Stimulated activated memory B cell treated with anti-CD40 and anti-IgM and Interleukin-4, amounts not matched to agents 10 μg/mL and 1 μg/mL and 100 μg/mL, for 72 hours (primary cell): ENCODE data around the gene HSPB2.
"Not testable (repeated sequence)": the region's sequence is repeated elsewhere in the genome, so short reads cannot be mapped to it uniquely, and the experiment has no call there.

Experiments used
- ATAC-seq: fragments of 150-1000 bp; cut with Tn5 transposase; 2 replicates; pipeline ENCODE4 v1.10.0; 2021
- H3K27ac Mint-ChIP-seq: one replicate; pipeline ENCODE4 v1.8.0; 2022; ENCODE audit warnings: mild to moderate bottlenecking, mixed read lengths
- H3K27me3 Mint-ChIP-seq: one replicate; pipeline ENCODE4 v1.8.0; 2022; ENCODE audit warnings: mixed read lengths
- H3K36me3 Mint-ChIP-seq: one replicate; pipeline ENCODE4 v1.8.0; 2022; ENCODE audit warnings: mixed read lengths
- H3K4me1 Mint-ChIP-seq: one replicate; pipeline ENCODE4 v1.8.0; 2022; ENCODE audit warnings: mixed read lengths
- H3K4me3 Mint-ChIP-seq: one replicate; pipeline ENCODE4 v1.8.0; 2022; ENCODE audit warnings: mild to moderate bottlenecking, moderate library complexity, mixed read lengths
- H3K9me3 Mint-ChIP-seq: one replicate; pipeline ENCODE4 v1.8.0; 2022; ENCODE audit warnings: mixed read lengths

Gene HSPB2, protein sequence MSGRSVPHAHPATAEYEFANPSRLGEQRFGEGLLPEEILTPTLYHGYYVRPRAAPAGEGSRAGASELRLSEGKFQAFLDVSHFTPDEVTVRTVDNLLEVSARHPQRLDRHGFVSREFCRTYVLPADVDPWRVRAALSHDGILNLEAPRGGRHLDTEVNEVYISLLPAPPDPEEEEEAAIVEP

DNA sequence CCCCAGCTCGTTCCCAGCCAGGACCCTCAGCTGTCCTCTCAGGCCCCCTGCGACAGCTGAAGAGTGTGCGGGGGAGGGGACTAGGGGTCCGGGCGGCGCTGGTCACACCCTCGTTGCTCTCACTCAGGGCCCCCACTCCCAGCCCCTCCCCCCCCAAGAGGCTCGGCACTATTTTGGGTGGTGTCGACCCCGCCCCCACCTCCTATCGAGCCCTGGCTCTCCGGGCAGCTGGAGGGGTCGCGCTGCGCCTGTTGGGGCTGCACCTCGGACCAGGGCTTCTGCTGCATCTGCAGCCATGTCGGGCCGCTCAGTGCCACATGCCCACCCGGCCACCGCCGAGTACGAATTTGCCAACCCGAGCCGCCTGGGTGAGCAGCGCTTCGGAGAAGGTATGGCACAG is at the start of gene HSPB2:
Gene HSPB2 (plus strand): TSS at position 200 of the 400 bp plus-strand sequence. CDS start 96 bp downstream, at position 296.
- Mint-ChIP-seq H3K4me3 (no peak within 1 kb of the TSS), H3K27me3 (peaks cover 64% of the 10 kb centered on the region), H3K4me1 (no peaks in the 10 kb centered on the region), H3K36me3 (no peaks in the 10 kb centered on the region), H3K9me3 (no peaks in the 10 kb centered on the region), H3K27ac (no peak within 1 kb of the TSS)
- peak; percentile 44 for ATAC-seq

DNA sequence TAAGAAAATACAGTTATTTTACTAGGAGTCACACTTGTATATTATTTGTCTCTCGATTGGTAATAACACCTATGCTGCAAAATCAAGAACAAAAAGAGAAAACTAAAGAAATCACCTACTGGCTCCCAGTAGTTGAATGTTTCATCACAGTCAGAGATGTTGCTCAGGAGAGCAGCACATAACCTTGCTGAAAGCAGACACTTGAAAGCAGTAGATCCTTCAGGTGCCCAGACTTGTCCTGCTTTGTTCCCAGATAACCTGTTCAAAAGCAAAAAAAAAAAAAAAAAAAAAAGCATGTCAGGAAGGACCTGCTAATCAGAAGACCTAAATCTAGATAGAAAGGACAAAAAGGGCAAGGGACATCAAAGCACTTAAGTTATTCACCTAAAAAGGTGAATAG is 42.4 kb upstream of the HSPB2 start:
- Mint-ChIP-seq H3K9me3 (no peaks in the 10 kb centered on the region), H3K27me3 (no peaks in the 10 kb centered on the region), H3K4me1 (peaks cover 25% of the 10 kb centered on the region), H3K36me3 (peaks cover 37% of the 10 kb centered on the region), H3K27ac (peak overlapping the region; percentile 92), H3K4me3 (no peak overlapping the region)
- ATAC-seq = no peak

DNA sequence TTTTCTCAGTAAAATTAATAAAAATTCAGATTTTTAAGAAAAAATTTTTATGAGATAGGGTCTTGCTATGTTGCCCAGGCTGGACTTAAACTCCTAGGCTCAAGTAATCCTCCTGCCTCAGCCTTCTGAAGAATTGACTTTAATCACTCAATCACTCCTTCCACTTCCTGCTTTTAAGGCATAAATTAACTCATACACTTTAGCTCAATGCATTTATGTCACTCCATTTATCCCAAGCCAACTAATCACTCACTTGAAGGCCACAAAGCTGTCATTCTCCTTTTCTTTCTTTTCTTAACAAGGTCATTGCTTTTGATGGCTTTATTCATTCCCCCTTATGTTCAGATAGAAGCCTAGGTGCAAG is 42.0 kb upstream of the HSPB2 start:
- ATAC-seq = no peak
- peak overlapping the region; percentile 92 for H3K27ac Mint-ChIP-seq
- peaks cover 25% of the 10 kb centered on the region for H3K4me1 Mint-ChIP-seq
- no peaks in the 10 kb centered on the region for H3K9me3 Mint-ChIP-seq
- H3K4me3 Mint-ChIP-seq = peak overlapping the region; percentile 92
- H3K36me3 Mint-ChIP-seq = peaks cover 37% of the 10 kb centered on the region
- H3K27me3 Mint-ChIP-seq = no peaks in the 10 kb centered on the region

DNA sequence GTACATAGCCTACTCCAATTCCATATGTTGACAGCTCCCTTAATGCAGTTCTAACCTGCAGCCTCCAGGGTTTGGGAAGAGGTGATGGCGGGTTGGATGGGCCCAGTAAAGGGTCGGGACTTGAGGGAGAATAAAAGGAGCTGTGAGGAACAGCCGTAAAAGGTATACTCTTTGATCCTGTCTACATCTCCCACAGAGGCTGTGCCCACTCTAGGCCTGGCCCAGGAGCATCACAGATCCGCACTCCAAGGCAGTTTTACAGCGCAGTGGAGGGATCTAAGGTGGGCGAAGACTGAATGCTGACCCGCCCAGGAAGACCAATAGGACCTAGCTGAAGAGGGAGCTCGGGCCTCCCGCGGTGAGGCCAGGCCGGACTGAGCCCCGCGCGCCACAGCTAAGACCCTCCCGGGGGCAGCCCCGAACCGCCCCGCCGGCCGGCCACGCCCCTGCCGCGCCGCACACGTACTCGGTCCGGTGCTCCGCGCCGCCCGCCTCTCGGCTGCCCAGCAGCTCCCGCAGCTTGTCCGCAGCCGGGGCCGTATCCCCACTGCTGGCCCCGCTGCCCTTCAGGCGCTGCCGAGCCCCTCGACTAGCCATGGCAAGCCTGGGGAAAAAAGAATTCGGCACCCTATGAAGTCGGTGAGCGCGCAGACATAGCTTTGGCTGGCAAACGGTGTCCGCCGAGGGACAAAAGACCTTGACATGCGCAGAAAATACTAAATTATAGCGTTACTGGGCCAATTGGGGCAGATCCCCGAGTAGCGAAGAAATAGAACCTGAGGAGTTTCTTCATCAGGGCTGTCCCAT is 41.4 kb upstream of the HSPB2 start, which contains the start of gene ALG9:
Gene ALG9 (minus strand): TSS at position 696 of the 807 bp plus-strand sequence. CDS start 99 bp downstream, at position 597.
- ATAC-seq = peak; percentile 95
- H3K27ac Mint-ChIP-seq = peak within 1 kb of the TSS; percentile 92
- peaks cover 25% of the 10 kb centered on the region for H3K4me1 Mint-ChIP-seq
- peak within 1 kb of the TSS; percentile 92 for H3K4me3 Mint-ChIP-seq
- H3K9me3 Mint-ChIP-seq = no peaks in the 10 kb centered on the region
- peaks cover 36% of the 10 kb centered on the region for H3K36me3 Mint-ChIP-seq
- no peaks in the 10 kb centered on the region for H3K27me3 Mint-ChIP-seq

DNA sequence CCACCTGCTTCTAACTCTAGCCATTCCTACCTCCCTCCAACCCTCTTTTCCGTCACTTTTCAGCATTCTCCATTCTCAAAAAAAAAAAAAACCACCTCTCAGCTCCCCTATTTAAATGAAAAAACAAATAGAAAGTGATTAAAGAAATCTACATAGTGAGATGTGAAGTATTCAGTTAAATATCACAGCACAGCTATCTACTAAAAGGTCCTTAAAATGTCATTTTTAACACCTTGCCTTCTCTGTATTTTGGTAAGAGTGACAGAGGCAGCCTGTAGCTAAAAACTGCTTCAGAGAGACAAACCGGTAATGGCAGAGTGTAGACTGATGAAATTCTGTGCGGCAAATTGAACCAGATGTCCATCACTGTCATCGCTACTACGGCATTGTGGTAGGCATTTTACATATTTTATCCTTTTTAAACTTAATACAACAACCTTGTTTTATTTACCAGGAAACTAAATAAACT is 40.8 kb upstream of the HSPB2 start:
- peak overlapping the region; percentile 92 for H3K4me3 Mint-ChIP-seq
- no peak for ATAC-seq
- H3K27ac Mint-ChIP-seq = peak overlapping the region; percentile 92
- H3K36me3 Mint-ChIP-seq = peaks cover 30% of the 10 kb centered on the region
- H3K27me3 Mint-ChIP-seq = no peaks in the 10 kb centered on the region
- H3K4me1 Mint-ChIP-seq = peaks cover 25% of the 10 kb centered on the region
- H3K9me3 Mint-ChIP-seq = no peaks in the 10 kb centered on the region

DNA sequence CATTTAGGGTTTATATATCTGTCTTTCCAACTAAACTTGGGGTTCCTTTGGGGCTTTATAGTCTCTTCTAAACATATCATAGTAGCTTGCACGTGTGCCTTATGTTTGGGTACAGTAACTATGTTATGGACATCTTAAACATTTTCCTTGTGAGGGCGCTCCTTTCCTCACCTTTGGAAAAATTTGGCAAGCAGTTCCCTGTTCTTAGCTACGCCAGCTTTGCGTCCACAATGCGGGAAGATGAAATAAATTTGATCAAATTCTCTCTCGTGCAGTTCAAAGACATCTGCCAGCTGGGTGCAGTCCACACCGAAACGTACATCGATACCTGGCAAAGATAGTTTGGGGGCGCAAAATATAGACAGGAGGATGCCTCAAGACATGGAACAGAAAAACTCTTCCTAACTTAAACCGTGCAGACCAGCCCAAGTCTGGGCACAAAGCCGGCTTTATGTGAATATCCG is 34.1 kb upstream of the HSPB2 start:
- ATAC-seq = no peak
- Mint-ChIP-seq H3K36me3 (peaks cover 10% of the 10 kb centered on the region), H3K9me3 (no peaks in the 10 kb centered on the region)

DNA sequence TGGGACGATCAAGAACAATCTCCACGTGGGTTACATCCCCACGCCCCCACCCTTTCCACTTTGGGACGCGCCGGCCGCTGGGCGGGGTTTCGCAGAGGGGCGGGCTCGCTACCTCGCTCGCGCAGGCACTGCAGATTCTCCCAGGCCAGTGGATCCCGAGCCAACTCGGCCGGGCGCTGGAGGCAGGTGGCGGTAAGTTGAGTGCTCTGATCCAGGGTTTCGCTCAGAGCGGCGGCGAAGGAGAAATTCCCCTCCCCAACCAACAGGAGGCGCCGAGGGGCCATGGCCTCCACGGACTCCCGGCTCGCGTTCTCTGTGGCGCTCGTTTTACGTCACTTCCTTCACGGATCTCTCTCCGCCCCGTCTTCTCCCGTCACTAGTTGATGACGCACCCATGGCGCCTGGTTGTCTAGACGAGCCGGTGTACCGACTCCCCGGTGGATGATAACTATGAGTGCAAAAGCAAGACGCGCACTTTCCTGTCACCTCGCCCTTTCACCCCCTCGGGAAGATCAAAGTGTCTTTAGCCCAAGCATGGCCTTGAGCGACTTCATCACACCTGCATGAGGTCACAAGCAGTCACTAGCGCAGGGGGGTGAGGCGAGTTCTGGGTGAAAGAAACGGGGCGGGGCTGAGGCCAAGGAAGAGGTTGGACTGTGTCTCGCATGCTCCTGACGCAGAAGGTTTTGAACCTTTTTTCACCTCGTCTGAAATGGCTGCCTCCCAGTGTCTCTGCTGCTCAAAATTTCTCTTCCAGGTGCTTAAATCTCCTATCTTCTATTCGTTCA is 33.5 kb upstream of the HSPB2 start, which contains the start of the genes CFAP68 and FDXACB1:
Gene CFAP68 (plus strand): TSS at position 693 of the 788 bp plus-strand sequence. CDS start 20 bp downstream, at position 713.
Gene FDXACB1 (minus strand): TSS at position 317 of the 788 bp plus-strand sequence. CDS start 33 bp downstream, at position 284.
- H3K4me1 Mint-ChIP-seq = peaks cover 13% of the 10 kb centered on the region
- peak within 1 kb of the TSS; percentile 97 for H3K4me3 Mint-ChIP-seq
- peaks cover 6% of the 10 kb centered on the region for H3K36me3 Mint-ChIP-seq
- ATAC-seq = peak; percentile 96
- no peaks in the 10 kb centered on the region for H3K27me3 Mint-ChIP-seq
- H3K27ac Mint-ChIP-seq = peak within 1 kb of the TSS; percentile 97
- H3K9me3 Mint-ChIP-seq = no peaks in the 10 kb centered on the region

More for the DNA sequence above, 34.1 kb upstream of the HSPB2 start:
- Mint-ChIP-seq H3K4me3 (peak overlapping the region; percentile 97), H3K27ac (peak overlapping the region; percentile 97), H3K27me3 (no peaks in the 10 kb centered on the region), H3K4me1 (peaks cover 13% of the 10 kb centered on the region)

DNA sequence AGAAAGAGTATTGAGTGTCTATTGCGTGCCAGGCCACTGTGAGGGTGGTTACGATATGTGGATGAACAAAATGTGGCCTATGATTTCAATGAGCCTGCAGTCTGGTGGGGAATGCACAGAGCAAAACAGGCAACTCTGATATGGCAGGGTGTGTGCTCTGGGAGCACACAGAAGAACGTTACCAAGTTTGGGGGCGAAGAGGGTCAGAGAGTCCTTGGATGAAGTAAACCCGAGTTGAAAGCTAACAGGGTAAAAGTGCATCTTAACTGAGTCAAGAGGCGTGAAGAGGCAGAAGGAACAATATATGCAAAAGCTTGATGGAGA is 32.9 kb upstream of the HSPB2 start:
- Mint-ChIP-seq H3K4me3 (peak overlapping the region; percentile 97), H3K9me3 (no peaks in the 10 kb centered on the region)

DNA sequence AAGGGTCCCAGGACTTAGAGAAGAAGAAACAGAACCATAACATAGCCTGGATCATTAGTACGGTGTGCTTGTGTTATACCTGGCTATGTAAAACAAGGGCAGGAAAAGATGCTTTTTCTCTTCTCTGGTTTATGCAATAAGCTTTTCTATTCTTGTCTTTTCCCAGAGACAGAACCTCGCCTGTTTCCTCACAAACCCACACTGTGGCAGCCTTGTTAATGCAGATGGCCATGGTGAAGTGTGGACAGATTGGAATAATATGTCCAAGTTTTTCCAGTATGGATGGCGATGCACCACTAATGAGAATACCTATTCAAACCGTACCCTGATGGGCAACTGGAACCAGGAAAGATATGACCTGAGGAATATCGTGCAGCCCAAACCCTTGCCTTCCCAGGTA is 30.3 kb upstream of the HSPB2 start:
- Mint-ChIP-seq H3K27ac (no peak overlapping the region), H3K4me3 (no peak overlapping the region), H3K4me1 (peaks cover 13% of the 10 kb centered on the region), H3K9me3 (no peaks in the 10 kb centered on the region), H3K27me3 (no peaks in the 10 kb centered on the region), H3K36me3 (no peaks in the 10 kb centered on the region)
- ATAC-seq = no peak

More for the DNA sequence above, 32.9 kb upstream of the HSPB2 start:
- no peaks in the 10 kb centered on the region for H3K27me3 Mint-ChIP-seq
- peaks cover 6% of the 10 kb centered on the region for H3K36me3 Mint-ChIP-seq
- no peak for ATAC-seq
- peaks cover 13% of the 10 kb centered on the region for H3K4me1 Mint-ChIP-seq
- peak overlapping the region; percentile 97 for H3K27ac Mint-ChIP-seq

DNA sequence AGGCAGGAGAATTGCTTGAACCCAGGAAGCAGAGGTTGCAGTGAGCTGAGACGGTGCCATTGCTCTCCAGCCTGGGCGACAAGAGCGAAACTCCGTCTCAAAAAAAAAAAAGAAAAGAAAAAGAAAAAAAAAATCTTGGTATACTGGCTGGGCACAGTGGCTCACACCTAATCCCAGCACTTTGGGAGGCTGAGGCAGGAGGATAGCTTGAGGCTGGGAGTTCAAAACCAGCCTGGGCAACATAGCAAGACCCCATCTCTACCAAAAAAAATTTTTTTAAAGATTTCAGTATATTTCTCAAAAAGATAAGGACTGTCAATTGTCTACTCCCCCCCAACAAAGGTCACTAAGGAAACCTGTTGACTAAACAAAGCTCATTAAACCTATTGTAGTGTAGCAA is 27.5 kb upstream of the HSPB2 start:
- H3K4me3 Mint-ChIP-seq, ATAC-seq, H3K27ac Mint-ChIP-seq, H3K9me3 Mint-ChIP-seq, H3K27me3 Mint-ChIP-seq, H3K4me1 Mint-ChIP-seq, H3K36me3 Mint-ChIP-seq: not testable (repeated sequence)

DNA sequence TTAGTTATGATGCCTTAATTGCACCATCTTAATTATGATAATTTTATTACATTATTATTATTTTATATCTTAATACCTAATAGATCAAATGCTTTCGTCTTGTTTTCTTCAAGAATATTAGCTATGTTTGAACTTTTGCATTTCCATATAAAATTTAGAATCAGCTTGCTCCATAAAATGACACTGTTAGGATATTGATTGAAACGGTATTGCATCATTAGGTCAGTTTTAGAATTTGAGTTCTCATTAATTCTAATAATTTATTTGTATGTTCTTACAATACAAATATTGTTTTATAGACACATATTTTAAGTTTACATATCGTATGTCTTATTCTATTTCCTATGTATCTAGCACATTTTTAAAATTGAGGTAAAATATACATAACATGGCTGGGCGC is 26.5 kb upstream of the HSPB2 start:
- H3K27me3 Mint-ChIP-seq = no peaks in the 10 kb centered on the region
- no peaks in the 10 kb centered on the region for H3K9me3 Mint-ChIP-seq
- H3K27ac Mint-ChIP-seq = no peak overlapping the region
- no peak for ATAC-seq
- no peak overlapping the region for H3K4me3 Mint-ChIP-seq
- H3K4me1 Mint-ChIP-seq = no peaks in the 10 kb centered on the region
- H3K36me3 Mint-ChIP-seq = no peaks in the 10 kb centered on the region

DNA sequence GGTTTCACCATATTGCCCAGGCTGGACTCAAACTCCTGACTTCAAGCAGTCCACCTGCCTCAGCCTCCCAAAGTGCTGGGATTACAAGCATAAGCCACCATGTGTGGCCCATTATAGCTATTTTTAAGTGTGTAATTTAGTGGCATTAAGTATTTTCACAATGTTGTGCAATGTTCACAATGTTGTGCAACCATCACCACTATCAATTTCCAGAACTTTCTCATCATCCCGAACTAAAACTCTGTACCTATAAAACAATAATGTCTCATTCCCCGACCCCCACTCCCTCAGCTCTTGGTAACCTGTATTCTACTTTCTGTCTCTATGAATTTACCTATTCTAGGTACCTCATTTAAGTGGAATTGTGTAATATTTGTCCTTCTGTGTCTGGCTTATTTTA is 25.7 kb upstream of the HSPB2 start:
- H3K27ac Mint-ChIP-seq = no peak overlapping the region
- H3K36me3 Mint-ChIP-seq = no peaks in the 10 kb centered on the region
- ATAC-seq = no peak
- no peak overlapping the region for H3K4me3 Mint-ChIP-seq
- H3K4me1 Mint-ChIP-seq = no peaks in the 10 kb centered on the region
- H3K9me3 Mint-ChIP-seq = no peaks in the 10 kb centered on the region
- H3K27me3 Mint-ChIP-seq = no peaks in the 10 kb centered on the region

DNA sequence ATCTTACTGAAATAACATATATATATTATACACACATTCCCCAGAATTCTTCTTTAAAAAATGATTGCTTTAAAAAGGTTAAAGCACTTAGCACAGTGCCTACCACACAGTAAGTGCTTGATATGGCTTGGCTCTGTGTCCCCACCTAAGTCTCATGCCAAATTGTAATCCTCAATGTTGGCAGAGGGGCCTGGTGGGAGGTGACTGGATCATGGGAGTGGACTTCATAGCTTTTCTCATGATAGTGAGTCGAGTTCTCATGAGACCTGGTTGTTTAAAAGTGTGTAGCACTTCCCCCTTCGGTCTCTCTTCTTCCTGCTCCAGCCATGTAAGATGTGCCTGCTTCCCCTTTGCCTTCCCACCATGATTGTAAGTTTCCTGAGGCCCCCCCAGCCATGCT is 7.1 kb upstream of the HSPB2 start:
- no peak for ATAC-seq
- H3K27ac Mint-ChIP-seq = no peak overlapping the region
- no peaks in the 10 kb centered on the region for H3K4me1 Mint-ChIP-seq
- peaks cover 15% of the 10 kb centered on the region for H3K27me3 Mint-ChIP-seq
- no peak overlapping the region for H3K4me3 Mint-ChIP-seq
- peaks cover 9% of the 10 kb centered on the region for H3K36me3 Mint-ChIP-seq
- no peaks in the 10 kb centered on the region for H3K9me3 Mint-ChIP-seq

DNA sequence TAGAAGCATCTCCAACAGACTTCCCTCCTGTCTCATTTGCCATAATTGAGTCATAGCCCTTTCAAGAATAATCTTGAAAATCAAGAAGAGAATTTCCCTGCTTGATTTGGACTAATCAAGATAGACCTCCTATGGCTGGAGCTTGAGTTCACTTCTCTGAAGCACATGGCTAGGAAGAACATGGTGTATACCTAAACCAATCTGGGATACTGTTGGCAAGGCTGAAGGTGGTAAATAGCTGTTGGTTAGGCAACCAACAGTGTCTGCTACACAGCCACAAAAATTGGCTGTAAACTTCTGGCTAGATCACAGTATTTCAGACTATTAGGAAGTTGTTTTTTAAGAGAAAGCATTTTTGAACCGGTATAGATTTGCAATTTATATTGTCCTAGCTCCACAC is 5.9 kb upstream of the HSPB2 start:
- no peak overlapping the region for H3K4me3 Mint-ChIP-seq
- no peak overlapping the region for H3K27ac Mint-ChIP-seq
- ATAC-seq = no peak

More for the DNA sequence above, 5.9 kb upstream of the HSPB2 start:
- peaks cover 9% of the 10 kb centered on the region for H3K36me3 Mint-ChIP-seq
- peaks cover 27% of the 10 kb centered on the region for H3K27me3 Mint-ChIP-seq
- no peaks in the 10 kb centered on the region for H3K4me1 Mint-ChIP-seq
- H3K9me3 Mint-ChIP-seq = no peaks in the 10 kb centered on the region
